A549 (cell line): ENCODE data around the gene RPL7A.

Experiments used
- CBX2 ChIP-seq: fragments of 200-600 bp; sonication (generic); IDR thresholded peaks from 2 replicates; pipeline ENCODE4 v1.6.1; 2016; ENCODE audit warnings: low read depth, mild to moderate bottlenecking, borderline replicate concordance
- CTCF ChIP-seq: fragments of >200 bp; sonication (Bioruptor Twin); formaldehyde crosslinking; IDR thresholded peaks from 3 replicates; pipeline ENCODE4 v1.5.1; 2016
- ELK1 ChIP-seq: fragments of 150-350 bp; IDR thresholded peaks from 2 replicates; pipeline ENCODE4 v1.6.1; 2014; ENCODE audit warnings: low read depth, mild to moderate bottlenecking, low read length
- EP300 ChIP-seq, 2 experiments: fragments of >200 bp; sonication (Bioruptor Twin); formaldehyde crosslinking; IDR thresholded peaks; 2 replicates in 1 of 2; 3 replicates in 1 of 2; pipeline ENCODE4 v1.6.1; 2016 to 2017
- PBX3 ChIP-seq: IDR thresholded peaks from 2 replicates; pipeline ENCODE4 v1.6.1; 2012

GRCh38 chr9:133362359-133363044, 14.5 kb downstream of the RPL7A start:
- TF ChIP-seq CTCF (no peak), ELK1 (no peak), CBX2 (no peak), PBX3 (no peak), EP300 (IDR thresholded peaks at IDR 0.05) (no peak)
